Measurements from ENCODE around the gene FAM47E. TPM values are rescaled to one million over a fixed set of nuclear protein-coding genes. Genes with fewer than 3 reads are reported as not detected.

Gene FAM47E
- under 0.01 and 0.86 TPM in 2 replicates for total RNA-seq

GRCh38 chr4:76251441-76252270, at the start of gene FAM47E:
TSS of gene FAM47E (plus strand) at chr4:76251721. CDS start at chr4:76251747, 26 bp downstream.

DNA sequence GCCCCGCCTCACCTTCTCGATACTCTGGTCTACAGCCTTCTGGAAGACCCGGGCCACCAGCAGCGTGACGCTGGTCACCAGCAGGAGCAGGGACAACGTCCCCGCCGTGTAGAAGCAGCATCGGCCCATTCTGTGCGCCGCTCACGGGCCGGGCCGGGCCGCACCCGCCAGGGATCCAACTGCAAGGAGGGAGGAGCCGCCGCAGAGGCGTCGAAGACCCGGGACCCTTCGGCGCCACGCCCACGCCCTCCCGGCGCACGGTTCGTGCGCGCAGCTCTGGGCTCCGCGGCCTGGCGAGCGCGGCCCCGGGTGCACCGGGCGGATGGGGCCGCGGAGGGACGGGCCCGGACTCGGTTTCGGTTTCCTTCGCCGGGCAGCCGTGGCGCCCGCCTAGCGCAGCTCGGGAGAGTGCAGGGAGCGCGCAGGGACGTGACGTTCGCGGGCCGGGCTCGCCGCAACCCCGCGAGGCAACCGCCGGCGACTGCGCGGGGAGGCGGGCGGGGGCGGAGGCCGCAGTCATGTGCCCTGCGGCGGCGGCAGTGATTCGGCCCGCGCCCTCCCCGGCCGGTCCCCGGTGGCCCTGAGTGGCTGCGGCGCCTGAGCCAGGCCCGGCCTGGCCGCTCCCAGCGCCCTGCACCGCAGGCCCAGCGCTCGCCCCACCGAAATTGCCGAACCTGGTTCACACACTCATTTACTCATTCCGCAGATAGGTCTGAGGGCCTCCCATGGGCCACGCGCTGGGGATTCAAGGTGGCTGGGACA, 37.9 kb upstream of the FAM47E start, which contains the start of gene SCARB2:
Gene SCARB2, minus strand, starts transcription at position 410 of the 762 bp plus-strand sequence. Its CDS starts 281 bp downstream, at position 129.

GRCh38 chr4:76305971-76306881, 54.7 kb downstream of the FAM47E start, which contains the start of gene STBD1:
TSS of gene STBD1 (plus strand) at chr4:76306733. CDS start at chr4:76306770, 37 bp downstream.

Other genes with a start within 250 kb of the FAM47E start
- gene CXCL9, start 244.2 kb upstream of the FAM47E start, total RNA-seq: not detected in 2 replicates
- not detected in 2 replicates for gene CXCL10, start 228.2 kb upstream of the FAM47E start, total RNA-seq
- gene CXCL11, start 215.7 kb upstream of the FAM47E start, total RNA-seq: not detected in 2 replicates
- not detected in 2 replicates for gene ART3, start 177.0 kb upstream of the FAM47E start, total RNA-seq
- 38.5 and 46.7 TPM in 2 replicates for gene NUP54, start 103.3 kb upstream of the FAM47E start, total RNA-seq
- gene SCARB2, start 37.9 kb upstream of the FAM47E start, total RNA-seq: 115 and 135 TPM in 2 replicates
- 3.7 and 4.3 TPM in 2 replicates for gene STBD1, start 55.0 kb downstream of the FAM47E start, total RNA-seq
- not detected in 2 replicates for gene CCDC158, start 169.4 kb downstream of the FAM47E start, total RNA-seq
- 4.8 and 6.6 TPM in 2 replicates for gene SHROOM3, start 183.5 kb downstream of the FAM47E start, total RNA-seq